WTC11 (cell line): ENCODE data around the gene KRT32.
"Not testable (repeated sequence)": the region's sequence is repeated elsewhere in the genome, so short reads cannot be mapped to it uniquely, and the experiment has no call there.

Source experiments
- AR ChIP-seq: fragments of 250-450 bp; sonication (Bioruptor Pico); IDR thresholded peaks from 2 replicates; pipeline ENCODE4 v1.9.0; 2021; ENCODE audit warnings: mild to moderate bottlenecking
- ATF3 ChIP-seq: sonication (generic); formaldehyde crosslinking; conservative IDR thresholded peaks from 2 replicates; pipeline ENCODE4 v1.8.1; 2022; ENCODE audit warnings: mild to moderate bottlenecking, missing genetic modification reagents
- E2F4 ChIP-seq: sonication (generic); formaldehyde crosslinking; IDR thresholded peaks from 2 replicates; pipeline ENCODE4 v1.8.1; 2022; ENCODE audit warnings: low read depth, mild to moderate bottlenecking, moderate library complexity, missing genetic modification reagents, borderline replicate concordance
- ESRRA ChIP-seq: sonication (generic); formaldehyde crosslinking; IDR thresholded peaks from 2 replicates; pipeline ENCODE4 v1.8.1; 2022; ENCODE audit warnings: mild to moderate bottlenecking, missing genetic modification reagents, borderline replicate concordance
- KAT7 ChIP-seq: sonication (generic); formaldehyde crosslinking; IDR thresholded peaks from 2 replicates; pipeline ENCODE4 v1.8.1; 2023; ENCODE audit warnings: missing genetic modification reagents, mild to moderate bottlenecking, borderline replicate concordance
- MXD4 ChIP-seq: fragments of 250-450 bp; sonication (Bioruptor Pico); IDR thresholded peaks from 2 replicates; pipeline ENCODE4 v1.8.0; 2021; ENCODE audit warnings: mild to moderate bottlenecking, moderate library complexity, borderline replicate concordance
- SOX15 ChIP-seq: fragments of 250-450 bp; sonication (Bioruptor Pico); IDR thresholded peaks from 2 replicates; pipeline ENCODE4 v1.9.0; 2021; ENCODE audit warnings: mild to moderate bottlenecking
- TP53 ChIP-seq: sonication (generic); formaldehyde crosslinking; IDR thresholded peaks from 2 replicates; pipeline ENCODE4 v1.8.1; 2023; ENCODE audit warnings: mild to moderate bottlenecking, missing genetic modification reagents
- ZNF281 ChIP-seq: sonication (generic); formaldehyde crosslinking; IDR thresholded peaks from 2 replicates; pipeline ENCODE4 v1.8.0; 2023; ENCODE audit warnings: mild to moderate bottlenecking, missing genetic modification reagents
- TF ChIP-seq, protein P1 (sequence below): sonication (generic); formaldehyde crosslinking; IDR thresholded peaks from 2 replicates; pipeline ENCODE4 v1.8.0; 2022; ENCODE audit warnings: mild to moderate bottlenecking, missing genetic modification reagents
- TF ChIP-seq, protein P2 (sequence below): fragments of 200-600 bp; IDR thresholded peaks from 2 replicates; pipeline ENCODE4 v1.8.0; 2022; ENCODE audit warnings: antibody characterized with exemption
- TF ChIP-seq, protein P3 (sequence below): sonication (generic); formaldehyde crosslinking; IDR thresholded peaks from 2 replicates; pipeline ENCODE4 v1.8.1; 2023; ENCODE audit warnings: mild to moderate bottlenecking, missing genetic modification reagents, moderate library complexity
- TF ChIP-seq, protein P4 (sequence below): sonication (generic); formaldehyde crosslinking; IDR thresholded peaks from 2 replicates; pipeline ENCODE4 v1.8.0; 2023; ENCODE audit warnings: missing genetic modification reagents
- TF ChIP-seq, protein P5 (sequence below): sonication (generic); formaldehyde crosslinking; IDR thresholded peaks from 2 replicates; pipeline ENCODE4 v1.8.0; 2022; ENCODE audit warnings: mild to moderate bottlenecking, missing genetic modification reagents

- TF ChIP-seq, protein P1, sequence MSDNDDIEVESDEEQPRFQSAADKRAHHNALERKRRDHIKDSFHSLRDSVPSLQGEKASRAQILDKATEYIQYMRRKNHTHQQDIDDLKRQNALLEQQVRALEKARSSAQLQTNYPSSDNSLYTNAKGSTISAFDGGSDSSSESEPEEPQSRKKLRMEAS (CRISPR knock-in tag): not testable (repeated sequence)
- TF ChIP-seq, protein P2, sequence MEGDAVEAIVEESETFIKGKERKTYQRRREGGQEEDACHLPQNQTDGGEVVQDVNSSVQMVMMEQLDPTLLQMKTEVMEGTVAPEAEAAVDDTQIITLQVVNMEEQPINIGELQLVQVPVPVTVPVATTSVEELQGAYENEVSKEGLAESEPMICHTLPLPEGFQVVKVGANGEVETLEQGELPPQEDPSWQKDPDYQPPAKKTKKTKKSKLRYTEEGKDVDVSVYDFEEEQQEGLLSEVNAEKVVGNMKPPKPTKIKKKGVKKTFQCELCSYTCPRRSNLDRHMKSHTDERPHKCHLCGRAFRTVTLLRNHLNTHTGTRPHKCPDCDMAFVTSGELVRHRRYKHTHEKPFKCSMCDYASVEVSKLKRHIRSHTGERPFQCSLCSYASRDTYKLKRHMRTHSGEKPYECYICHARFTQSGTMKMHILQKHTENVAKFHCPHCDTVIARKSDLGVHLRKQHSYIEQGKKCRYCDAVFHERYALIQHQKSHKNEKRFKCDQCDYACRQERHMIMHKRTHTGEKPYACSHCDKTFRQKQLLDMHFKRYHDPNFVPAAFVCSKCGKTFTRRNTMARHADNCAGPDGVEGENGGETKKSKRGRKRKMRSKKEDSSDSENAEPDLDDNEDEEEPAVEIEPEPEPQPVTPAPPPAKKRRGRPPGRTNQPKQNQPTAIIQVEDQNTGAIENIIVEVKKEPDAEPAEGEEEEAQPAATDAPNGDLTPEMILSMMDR: not testable (repeated sequence)
- TF ChIP-seq TP53; AR (CRISPR knock-in tag); E2F4 (CRISPR knock-in tag); ATF3; KAT7 (CRISPR knock-in tag); MXD4 (CRISPR knock-in tag); SOX15; ESRRA (CRISPR knock-in tag); ZNF281: not testable (repeated sequence)
- TF ChIP-seq, protein P3, sequence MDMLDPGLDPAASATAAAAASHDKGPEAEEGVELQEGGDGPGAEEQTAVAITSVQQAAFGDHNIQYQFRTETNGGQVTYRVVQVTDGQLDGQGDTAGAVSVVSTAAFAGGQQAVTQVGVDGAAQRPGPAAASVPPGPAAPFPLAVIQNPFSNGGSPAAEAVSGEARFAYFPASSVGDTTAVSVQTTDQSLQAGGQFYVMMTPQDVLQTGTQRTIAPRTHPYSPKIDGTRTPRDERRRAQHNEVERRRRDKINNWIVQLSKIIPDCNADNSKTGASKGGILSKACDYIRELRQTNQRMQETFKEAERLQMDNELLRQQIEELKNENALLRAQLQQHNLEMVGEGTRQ (CRISPR knock-in tag): not testable (repeated sequence)
- TF ChIP-seq, protein P4, sequence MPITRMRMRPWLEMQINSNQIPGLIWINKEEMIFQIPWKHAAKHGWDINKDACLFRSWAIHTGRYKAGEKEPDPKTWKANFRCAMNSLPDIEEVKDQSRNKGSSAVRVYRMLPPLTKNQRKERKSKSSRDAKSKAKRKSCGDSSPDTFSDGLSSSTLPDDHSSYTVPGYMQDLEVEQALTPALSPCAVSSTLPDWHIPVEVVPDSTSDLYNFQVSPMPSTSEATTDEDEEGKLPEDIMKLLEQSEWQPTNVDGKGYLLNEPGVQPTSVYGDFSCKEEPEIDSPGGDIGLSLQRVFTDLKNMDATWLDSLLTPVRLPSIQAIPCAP (CRISPR knock-in tag): not testable (repeated sequence)
- TF ChIP-seq, protein P5, sequence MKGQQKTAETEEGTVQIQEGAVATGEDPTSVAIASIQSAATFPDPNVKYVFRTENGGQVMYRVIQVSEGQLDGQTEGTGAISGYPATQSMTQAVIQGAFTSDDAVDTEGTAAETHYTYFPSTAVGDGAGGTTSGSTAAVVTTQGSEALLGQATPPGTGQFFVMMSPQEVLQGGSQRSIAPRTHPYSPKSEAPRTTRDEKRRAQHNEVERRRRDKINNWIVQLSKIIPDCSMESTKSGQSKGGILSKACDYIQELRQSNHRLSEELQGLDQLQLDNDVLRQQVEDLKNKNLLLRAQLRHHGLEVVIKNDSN (CRISPR knock-in tag): not testable (repeated sequence)
Observed at GRCh38 chr17:41430376-41430775, 36.8 kb downstream of the KRT32 start.
